A549 (cell line): ENCODE data around the gene FIGLA. TPM values are rescaled to one million over a fixed set of nuclear protein-coding genes. Genes with fewer than 3 reads are reported as not detected.
"Not testable (repeated sequence)": the region's sequence is repeated elsewhere in the genome, so short reads cannot be mapped to it uniquely, and the experiment has no call there.

Experiments
- ATAC-seq, 2 experiments: fragments of 200-7000 bp in 1 of 2; fragments of >200 bp in 1 of 2; cut with Nextera tagmentation in 1 of 2; cut with Tn5 transposase in 1 of 2; 3 replicates each; pipeline versions ENCODE4 v1.8.0 to v1.9.1; 2018 to 2020; ENCODE audit warnings: mild to moderate bottlenecking in 1 of 2, moderate library complexity in 1 of 2
- CTCF ChIA-PET: fragments of 300-600 bp; sonication (Branson Sonifier 250); formaldehyde crosslinking; extraction: SDS; loops from one replicate; lab custom pipeline; 2021; ENCODE audit warnings: antibody characterized with exemption, inconsistent platforms; lab: Yijun Ruan, JAX
- POLR2A ChIA-PET: fragments of 350-600 bp; formaldehyde crosslinking; extraction: SDS; loops from one replicate; lab custom pipeline; 2021; ENCODE audit warnings: antibody characterized with exemption, inconsistent platforms; lab: Yijun Ruan, JAX
- DNase-seq, 2 experiments: peaks; one replicate each; pipeline versions ENCODE4 v3.0.0 to v3.0.0-alpha.2; 2011 to 2016; ENCODE audit warnings: low read depth in 1 of 2, low spot score in 1 of 2
- FAIRE-seq: peaks from 2 replicates; lab custom pipeline; 2011; peaks lifted over from hg19 to GRCh38; lab: Jason Lieb, UNC
- H3K27ac ChIP-seq, 2 experiments: fragments of >200 bp; sonication (Bioruptor Twin); formaldehyde crosslinking; 3 replicates each; pipeline ENCODE4 v1.5.1; 2016 to 2017
- H3K4me1 ChIP-seq: fragments of >200 bp; sonication (Bioruptor Twin); formaldehyde crosslinking; 3 replicates; pipeline ENCODE4 v1.6.1; 2016
- H3K4me2 ChIP-seq: fragments of >200 bp; sonication (Bioruptor Twin); formaldehyde crosslinking; 3 replicates; pipeline ENCODE4 v1.6.1; 2016
- H3K4me3 ChIP-seq: fragments of >200 bp; sonication (Bioruptor Twin); formaldehyde crosslinking; 3 replicates; pipeline ENCODE4 v1.5.1; 2016
- H3K9me3 ChIP-seq: fragments of >200 bp; sonication (Bioruptor Twin); formaldehyde crosslinking; 3 replicates; pipeline ENCODE4 v1.6.1; 2016
- ATOH8 ChIP-seq: fragments of 250-450 bp; sonication (Bioruptor Pico); IDR thresholded peaks from 2 replicates; pipeline ENCODE4 v1.5.0; 2020; ENCODE audit warnings: low read depth, mild to moderate bottlenecking, moderate library complexity
- CBX8 ChIP-seq: fragments of 200-600 bp; sonication (generic); IDR thresholded peaks from 2 replicates; pipeline ENCODE4 v1.6.1; 2016
- CHD4 ChIP-seq: fragments of 200-600 bp; sonication (generic); IDR thresholded peaks from 2 replicates; pipeline ENCODE4 v1.6.1; 2016; ENCODE audit warnings: antibody characterized with exemption, mild to moderate bottlenecking, borderline replicate concordance
- E2F6 ChIP-seq: IDR thresholded peaks from 2 replicates; pipeline ENCODE4 v1.6.1; 2012; ENCODE audit warnings: low read depth, borderline replicate concordance
- EHMT2 ChIP-seq: fragments of 200-600 bp; sonication (generic); IDR thresholded peaks from 2 replicates; pipeline ENCODE4 v1.6.1; 2016; ENCODE audit warnings: antibody characterized with exemption, low read depth, mild to moderate bottlenecking, moderate library complexity
- EP300 ChIP-seq, 2 experiments: fragments of >200 bp; sonication (Bioruptor Twin); formaldehyde crosslinking; IDR thresholded peaks; 2 replicates in 1 of 2; 3 replicates in 1 of 2; pipeline ENCODE4 v1.6.1; 2016 to 2017
- FOXS1 ChIP-seq: fragments of 250-450 bp; sonication (Bioruptor Pico); IDR thresholded peaks from 2 replicates; pipeline ENCODE4 v1.5.0; 2020; ENCODE audit warnings: mild to moderate bottlenecking, moderate library complexity
- GATA3 ChIP-seq: IDR thresholded peaks from 2 replicates; pipeline ENCODE4 v1.6.1; 2012; ENCODE audit warnings: borderline replicate concordance
- HDAC2 ChIP-seq: fragments of 200-600 bp; sonication (generic); IDR thresholded peaks from 2 replicates; pipeline ENCODE4 v1.6.1; 2016
- HEYL ChIP-seq: fragments of 250-450 bp; sonication (Bioruptor Pico); IDR thresholded peaks from 2 replicates; pipeline ENCODE4 v1.8.0; 2021; ENCODE audit warnings: mild to moderate bottlenecking, moderate library complexity
- HMGXB4 ChIP-seq: fragments of 250-450 bp; sonication (Bioruptor Pico); IDR thresholded peaks from 2 replicates; pipeline ENCODE4 v1.5.0; 2021; ENCODE audit warnings: mild to moderate bottlenecking, moderate library complexity, borderline replicate concordance
- KDM1A ChIP-seq: fragments of 200-600 bp; sonication (generic); IDR thresholded peaks from 2 replicates; pipeline ENCODE4 v1.6.1; 2016; ENCODE audit warnings: low read depth, mild to moderate bottlenecking
- KDM5A ChIP-seq: fragments of 200-600 bp; sonication (generic); IDR thresholded peaks from 2 replicates; pipeline ENCODE4 v1.6.1; 2016; ENCODE audit warnings: antibody characterized with exemption, mild to moderate bottlenecking
- NPAS2 ChIP-seq: fragments of 250-450 bp; sonication (Bioruptor Pico); IDR thresholded peaks from 2 replicates; pipeline ENCODE4 v1.8.0; 2022; ENCODE audit warnings: mild to moderate bottlenecking, moderate library complexity, borderline replicate concordance
- RARB ChIP-seq: fragments of 250-450 bp; sonication (Bioruptor Pico); IDR thresholded peaks from 2 replicates; pipeline ENCODE4 v1.8.0; 2021; ENCODE audit warnings: mild to moderate bottlenecking, moderate library complexity
- RCOR1 ChIP-seq: fragments of 150-350 bp; IDR thresholded peaks from 2 replicates; pipeline ENCODE4 v1.6.1; 2014; ENCODE audit warnings: antibody characterized with exemption, low read length, low read depth
- REST ChIP-seq: fragments of 200-600 bp; sonication (generic); IDR thresholded peaks from 2 replicates; pipeline ENCODE4 v1.6.1; 2016; ENCODE audit warnings: antibody characterized with exemption, mild to moderate bottlenecking, moderate library complexity
- RFX5 ChIP-seq: fragments of 450-650 bp; IDR thresholded peaks from 2 replicates; pipeline ENCODE4 v1.7.1; 2014; ENCODE audit warnings: antibody characterized with exemption, mild to moderate bottlenecking, moderate library complexity
- SMC3 ChIP-seq: fragments of >200 bp; sonication (Bioruptor Twin); formaldehyde crosslinking; IDR thresholded peaks from 3 replicates; pipeline ENCODE4 v1.6.1; 2018; ENCODE audit warnings: inconsistent platforms
- TFCP2L1 ChIP-seq: fragments of 250-450 bp; sonication (Bioruptor Pico); IDR thresholded peaks from 2 replicates; pipeline ENCODE4 v1.5.0; 2021; ENCODE audit warnings: mild to moderate bottlenecking
- TP53 ChIP-seq: fragments of 250-450 bp; sonication (Bioruptor Pico); IDR thresholded peaks from 2 replicates; pipeline ENCODE4 v1.5.0; 2021; ENCODE audit warnings: mild to moderate bottlenecking, moderate library complexity
- USF2 ChIP-seq: fragments of 450-650 bp; IDR thresholded peaks from 2 replicates; pipeline ENCODE4 v1.6.1; 2014; ENCODE audit warnings: antibody characterized with exemption
- WGBS: methylation state at CpG from one replicate; pipeline ENCODE4 v1.1.6; 2017; ENCODE audit errors: missing lambda C conversion rate; 5-methylcytosine and 5-hydroxymethylcytosine counted together
- polyA plus RNA-seq, 4 experiments: library from polyadenylated mRNA; depleted of rRNA in 3 of 4; stranded (reverse); fragments of >200 nt; fragmentation: RNase III in 1 of 4; extraction: RNeasy Plus Mini Kit Qiagen cat#74134 plus additional on column Dnase treatment in 1 of 4; gene quantifications; 2 replicates in 3 of 4; 3 replicates in 1 of 4; pipeline ENCODE4 v1.2.3, GENCODE V29; 2011 to 2017

Gene FIGLA
- polyA plus RNA-seq, 2 of the 4 experiments (the other 2 are of a cell fraction): not detected

- CTCF ChIA-PET: interaction anchor here (0.8 to 1.5 kb wide), 4 partner anchors 24 to 126 kb away, joined by 3 to 5 read pairs (median 3); partner anchors contain the start of gene ADD2
- no peak for DNase-seq
- H3K4me1 ChIP-seq: no peaks in the 10 kb centered on the region
- POLR2A ChIA-PET: no interaction called here
- H3K27ac ChIP-seq: no peak overlapping the region
- no peak for TF ChIP-seq GATA3
- no peak for TF ChIP-seq USF2
- peak; percentile 83; the same call in 1 of the 2 replicates for TF ChIP-seq KDM1A
- TF ChIP-seq CHD4: peak; percentile 53; the same call in 1 of the 2 replicates
- no peak for TF ChIP-seq NPAS2 (CRISPR knock-in tag)
- TF ChIP-seq HMGXB4 (CRISPR knock-in tag): no peak
- no peak for TF ChIP-seq CBX8
- TF ChIP-seq, all 56 proteins: peak for 2
- Histone ChIP-seq H3K4me3 (no peak overlapping the region), H3K9me3 (no peaks in the 10 kb centered on the region), H3K4me2 (no peak overlapping the region)
- FAIRE-seq (no peak), ATAC-seq (peak; percentile 42 to 68; a peak in 2 of 6 replicates)
Measured at GRCh38 chr2:70743677-70744076, 46.8 kb downstream of the FIGLA start.

- no peak overlapping the region for H3K4me3 ChIP-seq
- CTCF ChIA-PET: interaction anchor here (1.2 to 1.5 kb wide), 3 partner anchors 25 to 122 kb away, joined by 3 to 5 read pairs (median 3); partner anchors contain the start of gene ADD2
- POLR2A ChIA-PET: no interaction called here
- TF ChIP-seq NPAS2 (CRISPR knock-in tag) (no peak), EHMT2 (no peak), RCOR1 (no peak), CBX8 (no peak), RARB (CRISPR knock-in tag) (no peak), FOXS1 (no peak), TP53 (CRISPR knock-in tag) (no peak), KDM5A (no peak), CHD4 (no peak), EP300 (IDR thresholded peaks at IDR 0.05) (no peak), E2F6 (no peak), HMGXB4 (CRISPR knock-in tag) (no peak), REST (no peak), RFX5 (no peak), TFCP2L1 (no peak), ATOH8 (no peak), HDAC2 (no peak), SMC3 (no peak), HEYL (CRISPR knock-in tag) (no peak)
- no peak overlapping the region for H3K27ac ChIP-seq
- no peak overlapping the region for H3K4me2 ChIP-seq
- FAIRE-seq (peak; percentile 28), DNase-seq (no peak), ATAC-seq (no peak)
- 70% methylated on average over 4 of the region's 4 CpGs for WGBS
- H3K9me3 ChIP-seq: no peaks in the 10 kb centered on the region
- no peaks in the 10 kb centered on the region for H3K4me1 ChIP-seq
Measured at GRCh38 chr2:70743068-70743467, 47.4 kb downstream of the FIGLA start.

- ATAC-seq, POLR2A ChIA-PET, H3K4me2 ChIP-seq, H3K4me1 ChIP-seq, DNase-seq, H3K4me3 ChIP-seq, H3K9me3 ChIP-seq, FAIRE-seq, H3K27ac ChIP-seq: not testable (repeated sequence)
- CTCF ChIA-PET: interaction anchor here (0.7 to 2.6 kb wide), 9 partner anchors 9 to 436 kb away, joined by 3 to 11 read pairs (median 4); partner anchors contain the start of gene ADD2
- WGBS: 96% methylated on average over 1 of the region's 1 CpG
Measured at GRCh38 chr2:70739492-70739891, 51.0 kb downstream of the FIGLA start.
